Measurements from ENCODE around the gene LGALS4.
"Not testable (repeated sequence)": the region's sequence is repeated elsewhere in the genome, so short reads cannot be mapped to it uniquely, and the experiment has no call there.

LGALS4 gene

GRCh38 chr19:38795549-38795948 is 17.2 kb downstream of the LGALS4 start:
- no peak for DNase-seq (ENCODE audit: low read depth)

DNA sequence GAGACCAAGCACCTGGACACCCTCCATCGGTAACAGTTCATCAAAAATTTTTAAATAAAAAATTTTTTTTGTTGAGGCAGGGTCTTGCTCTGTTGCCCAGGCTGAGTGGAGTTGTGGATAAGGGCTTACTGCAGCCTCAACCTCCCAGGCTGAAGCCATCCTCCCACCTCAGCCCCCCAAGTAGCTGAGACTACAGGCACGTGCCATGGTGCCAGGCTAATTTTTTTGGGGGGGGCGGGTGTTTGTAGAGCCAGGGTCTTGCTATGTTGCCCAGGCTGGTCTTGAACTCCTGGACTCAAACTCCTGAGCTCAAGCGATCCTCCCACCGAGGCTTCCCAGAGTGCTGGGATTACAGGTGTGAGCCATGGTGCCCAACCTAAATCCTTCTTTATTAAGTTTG is 19.1 kb downstream of the LGALS4 start:
- DNase-seq (ENCODE audit: low read depth), result no peak

GRCh38 chr19:38793177-38793576 is 19.6 kb downstream of the LGALS4 start:
- DNase-seq (ENCODE audit: low read depth), result no peak

DNA sequence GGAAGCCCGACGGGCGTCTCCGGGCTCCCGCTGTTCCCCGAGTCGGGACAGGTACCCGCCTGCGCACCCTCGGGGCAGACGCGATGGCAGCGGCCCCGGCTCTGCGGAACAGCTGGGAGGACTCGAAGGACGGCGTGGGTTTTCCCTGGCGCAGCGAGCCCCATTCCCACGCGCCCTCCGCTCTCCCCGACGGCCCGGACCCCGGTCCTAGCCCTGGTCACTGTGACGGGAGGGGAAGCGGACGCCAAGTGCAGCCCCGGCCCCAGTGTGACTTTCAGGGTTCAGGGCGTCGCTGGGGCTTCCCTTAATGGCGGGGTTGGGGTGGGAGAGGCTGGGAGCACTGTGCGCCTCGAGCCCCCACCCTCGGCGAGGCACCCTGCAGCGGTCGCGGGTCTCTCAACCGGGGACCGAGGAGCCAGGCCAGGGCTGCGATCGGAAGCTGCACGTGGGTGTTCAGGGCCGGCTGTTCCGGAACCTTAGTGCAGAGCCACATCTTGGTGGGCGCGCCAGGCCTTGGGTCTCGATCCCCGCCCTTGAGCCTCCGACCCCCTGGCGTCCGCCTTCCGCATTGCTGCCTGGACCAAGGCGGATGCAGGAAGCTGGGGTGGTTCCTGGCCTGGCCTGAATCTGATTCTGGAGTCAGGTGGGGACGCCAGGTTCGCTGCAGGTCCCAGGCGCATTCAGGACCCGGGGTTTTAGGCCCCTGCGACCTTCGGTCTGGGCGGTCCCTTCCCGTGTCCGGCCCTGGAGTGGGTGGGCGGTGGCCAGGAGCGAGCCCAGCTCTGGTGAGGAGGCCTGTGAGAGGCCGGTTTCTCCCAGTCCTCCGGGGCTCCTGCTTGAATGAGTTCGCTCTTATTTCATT is 20.3 kb downstream of the LGALS4 start:
- no peak for DNase-seq (ENCODE audit: low read depth)

- DNase-seq (ENCODE audit: low read depth), result not testable (repeated sequence)
Measured at GRCh38 chr19:38791451-38792064, 21.2 kb downstream of the LGALS4 start.

DNA sequence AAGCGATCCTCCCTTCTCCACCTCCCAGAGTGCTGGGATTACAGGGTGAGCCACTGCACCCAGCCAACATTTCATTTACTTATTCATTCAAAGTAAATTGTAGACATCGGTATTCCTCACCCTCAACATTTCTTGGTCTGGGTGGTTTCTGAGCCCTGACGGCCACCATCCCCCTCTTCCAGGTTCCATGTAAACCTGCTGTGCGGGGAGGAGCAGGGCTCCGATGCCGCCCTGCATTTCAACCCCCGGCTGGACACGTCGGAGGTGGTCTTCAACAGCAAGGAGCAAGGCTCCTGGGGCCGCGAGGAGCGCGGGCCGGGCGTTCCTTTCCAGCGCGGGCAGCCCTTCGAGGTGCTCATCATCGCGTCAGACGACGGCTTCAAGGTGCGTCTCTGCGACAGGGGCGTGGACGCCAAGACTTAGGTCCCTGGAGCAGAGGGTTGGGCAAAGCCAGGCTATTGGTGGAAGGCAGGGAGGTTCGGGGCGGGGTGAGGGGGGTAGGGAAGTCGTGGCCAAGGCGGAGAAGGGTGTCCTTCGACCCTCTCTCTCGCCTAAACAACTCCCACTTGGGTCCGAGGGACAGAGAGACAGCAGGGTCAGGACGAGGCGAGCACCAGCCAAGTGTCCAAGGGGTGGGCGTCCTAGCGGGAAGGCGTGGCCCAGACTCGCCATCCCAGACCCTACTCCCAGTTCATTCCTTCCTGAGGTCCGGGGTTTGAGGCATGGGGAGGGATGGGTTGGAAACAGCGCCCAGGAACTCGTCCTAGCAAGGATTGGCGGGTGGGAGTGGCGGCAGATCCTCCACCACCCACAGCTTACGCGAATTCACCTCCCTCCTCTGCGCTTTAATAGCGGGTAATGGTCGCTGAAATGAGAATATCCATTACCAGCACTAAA is 22.0 kb downstream of the LGALS4 start:
- DNase-seq (ENCODE audit: low read depth), result not testable (repeated sequence)

DNA sequence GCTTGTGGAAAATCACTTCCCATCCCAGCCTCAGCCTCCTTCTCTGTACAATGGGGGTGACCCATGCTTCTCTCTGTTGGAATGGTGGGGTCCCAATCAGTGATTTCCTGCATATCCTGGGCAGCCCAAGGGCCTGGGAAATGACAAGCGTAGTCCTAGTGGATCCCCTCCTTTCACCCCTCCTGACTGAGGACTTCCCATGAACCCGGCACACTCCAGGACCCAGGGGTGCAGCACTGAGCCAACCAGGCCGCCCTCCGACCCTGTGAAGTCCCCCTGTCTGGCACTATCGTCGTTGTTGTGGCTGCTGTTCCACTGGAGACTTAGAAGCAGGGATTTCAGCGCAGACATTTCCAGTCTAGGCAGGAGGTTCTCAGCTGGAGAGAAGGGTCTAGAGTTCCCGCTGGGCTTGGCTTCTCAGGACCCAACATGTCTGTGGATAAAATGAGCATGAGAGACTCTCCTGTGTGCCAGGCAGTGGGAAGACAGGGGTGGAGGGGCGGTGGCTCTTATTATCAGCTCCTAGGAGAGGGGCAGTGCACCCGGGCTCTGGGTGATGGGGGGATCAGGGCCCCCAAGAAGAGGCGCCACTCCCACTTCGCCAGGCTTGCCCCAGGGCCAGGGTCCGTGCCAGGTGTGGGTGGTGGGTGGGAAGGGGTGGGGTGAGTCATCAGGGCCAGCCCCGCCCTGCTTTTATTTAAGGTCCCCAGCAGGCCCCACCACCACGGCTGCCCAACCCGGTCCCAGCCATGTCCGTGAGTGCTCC is 24.1 kb downstream of the LGALS4 start, which contains the start of gene LGALS7B:
TSS of gene LGALS7B (plus strand) at position 723 of the 766 bp plus-strand sequence. CDS start at position 750, 27 bp downstream.
- no peak for DNase-seq (ENCODE audit: low read depth)

GRCh38 chr19:38786572-38787265 is 26.0 kb downstream of the LGALS4 start:
- no peak for DNase-seq (ENCODE audit: low read depth)

GRCh38 chr19:38786061-38786460 is 26.7 kb downstream of the LGALS4 start:
- DNase-seq (ENCODE audit: low read depth), result not testable (repeated sequence)

GRCh38 chr19:38785187-38785699 is 27.5 kb downstream of the LGALS4 start:
- DNase-seq (ENCODE audit: low read depth), result no peak

GRCh38 chr19:38784224-38784623 is 28.5 kb downstream of the LGALS4 start:
- no peak for DNase-seq (ENCODE audit: low read depth)

DNA sequence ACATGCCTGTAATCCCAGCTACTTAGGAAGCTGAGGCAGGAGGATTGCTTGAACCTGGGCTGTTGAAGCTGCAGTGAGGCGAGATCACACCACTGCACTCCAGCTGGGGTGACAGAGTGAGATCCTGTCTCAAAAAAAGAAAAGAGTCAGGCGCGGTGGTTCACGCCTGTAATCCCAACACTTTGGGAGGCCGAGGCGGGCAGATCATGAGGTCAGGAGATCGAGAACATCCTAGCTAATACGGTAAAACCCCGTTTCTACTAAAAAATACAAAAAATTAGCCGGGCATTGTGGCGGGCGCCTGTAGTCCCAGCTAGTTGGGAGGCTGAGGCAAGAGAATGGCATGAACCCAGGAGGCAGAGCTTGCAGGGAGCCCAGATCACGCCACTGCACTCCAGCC is 30.5 kb downstream of the LGALS4 start:
- DNase-seq (ENCODE audit: low read depth), result not testable (repeated sequence)

DNA sequence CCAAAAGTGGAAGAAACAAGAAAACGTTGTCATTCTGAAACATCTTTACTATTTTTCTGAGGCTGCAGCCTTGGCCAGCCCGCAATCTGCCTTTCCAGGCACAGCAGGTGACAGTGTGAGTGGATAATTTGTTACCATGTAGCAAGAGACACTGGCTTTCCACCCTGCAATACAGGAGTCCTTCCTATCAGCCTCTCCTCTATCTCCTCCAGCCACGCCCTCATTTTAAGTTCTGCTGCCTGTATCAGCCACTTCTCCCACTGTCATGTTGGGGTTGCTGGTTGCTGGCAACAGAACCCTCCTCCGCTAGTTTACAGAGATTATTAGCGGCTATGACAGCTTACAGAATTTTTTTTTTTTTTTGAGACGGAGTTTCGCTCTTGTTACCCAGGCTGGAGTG is 31.7 kb downstream of the LGALS4 start:
- peak; percentile 22 for DNase-seq (ENCODE audit: low read depth)

DNA sequence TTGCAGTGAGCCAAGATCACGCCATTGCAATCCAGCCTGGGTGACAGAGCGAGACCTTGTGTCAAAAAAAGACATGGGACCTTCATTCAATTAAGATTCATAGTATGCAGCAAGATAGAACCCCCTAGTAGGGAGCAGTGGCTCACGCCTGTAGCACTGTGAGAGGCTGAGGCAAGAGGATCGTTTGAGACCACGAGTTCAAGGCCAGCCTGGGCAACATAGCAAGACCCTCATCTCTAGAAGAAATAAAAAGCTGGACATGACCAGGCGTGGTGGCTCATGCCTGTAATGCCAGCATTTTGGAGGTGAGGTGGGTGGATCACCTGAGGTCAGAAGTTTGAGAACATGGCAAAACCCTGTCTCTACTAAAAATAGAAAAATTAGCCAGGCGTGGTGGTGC is 32.3 kb downstream of the LGALS4 start:
- no peak for DNase-seq (ENCODE audit: low read depth)

GRCh38 chr19:38778733-38779132 is 34.0 kb downstream of the LGALS4 start:
- no peak for DNase-seq (ENCODE audit: low read depth)

DNA sequence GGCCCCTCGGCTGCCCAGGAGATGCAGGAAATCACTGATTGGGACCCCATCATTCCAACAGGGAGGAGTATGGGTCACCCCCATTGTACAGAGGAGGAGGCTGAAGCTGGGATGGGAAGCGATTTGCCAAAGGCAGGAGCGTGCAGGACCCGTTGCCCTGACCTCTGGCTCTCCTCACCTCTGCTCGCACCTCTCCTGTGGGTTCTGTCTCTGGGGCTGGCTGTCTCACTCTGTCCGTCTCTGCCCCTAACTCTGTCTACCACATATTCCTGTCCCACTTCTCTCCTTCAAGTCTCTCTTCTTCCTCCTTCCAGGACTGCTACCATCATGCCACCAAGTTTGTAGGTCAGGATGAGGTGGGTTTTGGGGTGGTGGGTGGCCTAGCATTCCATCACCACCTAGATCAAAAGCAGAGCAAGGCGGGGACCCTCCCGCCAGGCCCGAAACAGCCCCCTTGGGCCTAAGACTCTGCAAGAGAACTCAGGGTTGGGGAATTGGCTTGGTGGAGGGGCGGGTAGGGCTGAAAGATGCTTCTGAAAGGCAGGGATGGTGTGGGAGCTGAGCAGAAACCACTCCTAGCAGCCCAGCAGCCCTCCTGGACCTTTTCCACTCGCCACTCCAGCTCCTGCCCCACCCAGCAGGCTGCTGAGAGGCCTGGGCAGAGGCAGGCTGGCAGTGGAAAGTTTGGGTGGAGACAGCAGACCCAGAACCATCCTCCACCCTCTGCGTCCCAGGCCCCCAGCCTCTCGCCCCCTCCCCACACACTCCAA is 38.4 kb downstream of the LGALS4 start:
- DNase-seq (ENCODE audit: low read depth), result no peak

DNA sequence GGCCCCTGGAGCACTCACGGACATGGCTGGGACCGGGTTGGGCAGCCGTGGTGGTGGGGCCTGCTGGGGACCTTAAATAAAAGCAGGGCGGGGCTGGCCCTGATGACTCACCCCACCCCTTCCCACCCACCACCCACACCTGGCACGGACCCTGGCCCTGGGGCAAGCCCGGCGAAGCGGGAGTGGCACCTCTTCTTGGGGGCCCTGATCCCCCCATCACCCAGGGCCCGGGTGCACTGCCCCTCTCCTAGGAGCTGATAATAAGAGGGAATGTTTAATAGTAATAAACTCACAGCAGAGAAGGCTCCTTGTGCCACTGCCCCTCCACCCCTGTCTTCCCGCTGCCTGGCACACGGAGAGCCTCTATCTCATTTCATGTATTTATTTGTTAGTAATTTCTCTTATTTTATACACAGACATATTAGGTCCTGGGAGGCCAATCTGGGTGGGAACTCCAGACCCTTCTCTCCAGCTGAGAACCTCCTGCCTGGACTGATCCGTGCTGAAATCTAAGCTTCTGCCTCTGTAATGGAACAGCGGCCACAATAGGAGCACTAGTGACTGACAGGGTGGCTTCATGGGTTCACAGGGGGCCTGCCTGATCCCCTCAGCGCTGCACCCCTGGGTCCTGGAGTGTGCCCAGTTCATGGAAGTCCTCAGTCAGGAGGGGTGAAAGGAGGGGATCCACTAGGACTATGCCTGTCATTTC is 39.1 kb downstream of the LGALS4 start, which contains the start of gene LGALS7:
TSS of gene LGALS7 (minus strand) at position 49 of the 709 bp plus-strand sequence. CDS start at position 24, 25 bp downstream.
- DNase-seq (ENCODE audit: low read depth), result no peak

DNA sequence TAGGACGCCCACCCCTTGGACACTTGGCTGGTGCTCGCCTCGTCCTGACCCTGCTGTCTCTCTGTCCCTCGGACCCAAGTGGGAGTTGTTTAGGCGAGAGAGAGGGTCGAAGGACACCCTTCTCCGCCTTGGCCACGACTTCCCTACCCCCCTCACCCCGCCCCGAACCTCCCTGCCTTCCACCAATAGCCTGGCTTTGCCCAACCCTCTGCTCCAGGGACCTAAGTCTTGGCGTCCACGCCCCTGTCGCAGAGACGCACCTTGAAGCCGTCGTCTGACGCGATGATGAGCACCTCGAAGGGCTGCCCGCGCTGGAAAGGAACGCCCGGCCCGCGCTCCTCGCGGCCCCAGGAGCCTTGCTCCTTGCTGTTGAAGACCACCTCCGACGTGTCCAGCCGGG is 41.2 kb downstream of the LGALS4 start:
- not testable (repeated sequence) for DNase-seq (ENCODE audit: low read depth)

DNA sequence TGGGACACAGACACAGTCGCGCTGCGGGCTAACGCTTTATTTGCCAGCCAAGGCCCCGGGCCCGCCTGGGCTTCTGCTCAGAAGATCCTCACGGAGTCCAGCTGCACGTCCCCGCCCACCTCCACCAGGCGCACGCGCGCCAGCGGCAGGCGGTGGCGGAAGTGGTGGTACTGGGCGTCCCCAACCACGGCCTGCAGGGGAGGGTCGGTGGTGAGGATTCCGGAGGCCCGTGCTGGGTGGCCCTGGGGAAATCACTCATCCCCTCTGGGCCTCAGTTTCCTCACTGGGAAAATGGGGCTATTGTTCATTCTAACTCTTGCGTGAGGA is 41.8 kb downstream of the LGALS4 start:
- DNase-seq (ENCODE audit: low read depth), result not testable (repeated sequence)
